Activated CD4-positive, alpha-beta T cell treated with anti-CD3 and anti-CD28 coated beads, Interleukin-2, Interleukin-6, amounts not matched to agents 100 ng/mL and 50 ng/mL, durations not matched to agents 16 hours and 8 hours (primary cell): ENCODE results near the gene LPAR1.
"Not testable (repeated sequence)": the region's sequence is repeated elsewhere in the genome, so short reads cannot be mapped to it uniquely, and the experiment has no call there.

Experiments used
- DNase-seq: peaks from one replicate; pipeline ENCODE4 v3.0.0-alpha.2; 2020

Gene LPAR1

DNA sequence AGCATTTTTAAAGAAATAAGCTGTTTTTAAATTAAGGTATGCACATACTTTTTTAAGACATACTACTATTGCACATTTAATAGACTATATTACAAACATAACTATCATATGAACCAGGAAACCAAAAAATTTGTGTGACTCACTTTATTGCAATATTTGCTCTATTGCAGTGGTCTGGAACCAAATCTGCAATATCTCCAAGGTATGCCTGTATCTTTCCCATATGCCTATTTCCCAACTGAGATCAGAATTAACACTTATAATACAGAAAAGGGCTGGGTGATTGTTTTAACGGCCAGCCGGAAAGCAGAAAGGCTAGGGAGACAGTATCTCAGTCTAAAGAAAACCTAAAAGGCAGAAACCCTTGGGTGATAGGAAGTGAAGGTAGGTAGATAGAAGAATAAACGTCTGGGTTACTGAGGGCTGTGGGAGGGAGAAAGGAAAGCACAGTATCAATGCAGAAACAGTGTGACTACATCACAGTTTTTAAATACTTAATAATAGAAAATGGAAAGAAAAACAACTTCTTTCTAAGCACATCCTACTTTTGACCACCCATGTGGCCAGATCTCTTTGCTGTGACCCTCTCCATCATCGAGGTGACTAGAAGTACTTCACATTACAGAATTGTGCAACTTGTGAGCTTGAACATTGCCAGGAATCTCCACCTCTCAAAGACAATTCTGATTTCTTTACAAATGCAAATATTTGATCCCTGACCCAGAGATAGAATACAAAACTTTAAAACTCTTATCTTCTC lies 126.4 kb downstream of the LPAR1 start:
- DNase-seq = no peak

DNA sequence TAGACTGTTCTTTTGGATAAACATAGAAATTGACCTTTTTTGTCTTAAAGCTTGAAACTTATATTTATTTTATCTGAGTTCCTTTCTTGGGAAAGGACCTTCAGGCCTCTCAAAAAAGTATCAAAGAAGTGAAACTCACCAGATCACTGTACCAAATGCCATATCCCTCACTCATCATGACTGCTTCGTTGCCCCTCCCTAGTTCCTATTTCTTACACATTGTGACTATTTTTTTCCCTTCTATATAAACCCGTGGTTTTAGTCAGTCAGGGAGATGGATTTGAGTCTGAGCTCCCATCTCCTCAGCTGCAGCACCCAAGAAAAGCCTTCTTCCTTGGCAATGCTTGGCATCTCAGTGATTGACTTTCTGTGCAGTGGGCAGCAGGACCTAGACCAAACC lies 129.4 kb downstream of the LPAR1 start:
- DNase-seq = no peak

DNA sequence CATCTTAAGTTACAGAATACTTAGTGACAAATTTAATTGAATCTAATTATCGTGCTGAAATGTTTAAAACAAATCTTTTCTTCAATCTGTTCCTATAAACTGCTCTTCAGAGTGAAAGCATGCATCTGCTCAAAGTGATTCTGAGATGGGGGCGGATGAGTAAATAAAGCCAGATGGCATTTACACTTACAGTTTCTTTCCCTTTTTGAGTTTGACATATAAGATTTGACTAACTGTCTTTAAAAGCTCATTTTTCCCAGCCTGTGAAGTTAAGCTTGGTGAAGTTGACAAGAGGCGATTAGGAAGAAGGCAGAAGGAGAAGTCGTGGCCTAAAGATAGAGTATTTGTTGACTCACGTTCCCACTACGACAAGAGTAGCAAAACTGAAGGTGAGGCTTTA lies 137.4 kb downstream of the LPAR1 start:
- DNase-seq = no peak

DNA sequence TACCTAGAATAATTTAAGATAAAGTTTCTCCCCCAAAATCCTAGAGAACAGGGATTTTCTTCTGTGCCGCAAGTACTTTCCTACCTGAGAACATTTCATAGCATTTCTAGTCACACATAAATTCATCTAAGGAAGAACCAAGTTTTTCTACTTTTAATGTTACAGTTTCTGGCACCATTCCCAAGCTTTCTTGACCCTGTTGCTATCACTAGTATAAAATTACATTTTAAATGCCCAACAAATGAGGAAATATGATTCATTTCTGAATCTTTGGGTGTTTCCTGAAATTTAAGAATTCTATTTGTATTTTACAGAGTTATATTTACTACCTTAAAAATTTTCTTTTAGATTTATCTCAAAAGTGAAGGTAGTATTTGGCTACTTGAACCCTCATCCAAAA lies 137.8 kb downstream of the LPAR1 start:
- DNase-seq = no peak

DNA sequence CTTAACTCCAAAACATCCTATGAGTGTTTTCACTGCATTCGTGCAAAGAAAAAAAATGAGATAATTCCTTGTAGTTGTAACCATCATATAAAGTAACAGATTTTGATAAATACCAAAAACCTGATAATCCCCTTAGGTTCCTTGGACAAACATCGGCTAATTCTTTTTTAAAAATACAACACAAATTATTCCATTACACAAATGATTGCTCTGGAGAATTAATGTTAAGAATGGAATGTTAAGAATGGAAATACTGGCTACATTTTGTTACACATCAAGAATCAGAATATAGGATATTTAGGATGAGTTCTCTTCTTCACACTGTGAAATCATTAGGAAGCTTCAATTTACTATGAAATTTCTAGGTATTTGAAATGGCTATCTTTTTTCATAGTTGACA lies 139.4 kb downstream of the LPAR1 start:
- no peak for DNase-seq

DNA sequence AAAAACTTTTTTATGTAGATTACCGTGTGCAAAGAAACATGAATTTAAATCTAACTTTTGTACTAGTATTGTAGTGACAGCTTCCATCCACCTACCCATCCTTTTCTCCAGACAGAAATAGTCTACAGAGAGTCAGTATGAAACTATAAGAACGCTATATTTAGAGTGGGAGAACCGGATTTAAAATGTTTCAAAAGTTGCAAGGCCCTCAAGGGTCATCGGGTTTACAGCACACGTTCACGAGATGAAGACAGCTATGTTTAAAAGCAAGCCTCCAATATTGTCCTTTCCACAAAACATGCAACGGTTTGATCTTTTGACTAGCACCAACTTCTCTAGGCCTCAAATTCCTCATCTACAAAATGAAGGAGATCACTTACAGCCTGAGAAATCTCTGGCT lies 139.9 kb downstream of the LPAR1 start:
- DNase-seq = no peak

DNA sequence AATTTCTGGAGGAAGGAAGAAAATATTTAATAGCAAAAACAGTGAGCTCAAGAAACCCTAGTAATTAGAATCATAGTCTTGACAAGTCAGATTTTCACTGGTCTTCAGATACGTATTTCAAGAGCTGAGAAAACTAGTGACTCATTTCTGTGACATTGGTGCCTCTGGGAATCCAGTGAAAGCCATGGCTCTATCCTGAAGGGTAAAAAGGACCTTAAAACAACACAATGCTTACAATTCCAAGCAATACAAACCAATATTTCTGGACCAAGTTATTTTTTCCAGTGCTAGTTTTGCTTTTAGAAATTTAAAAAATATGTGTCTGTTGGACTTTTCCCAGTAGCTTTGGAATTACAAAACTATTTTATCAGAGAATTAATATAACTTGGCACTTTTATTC lies 140.3 kb downstream of the LPAR1 start:
- DNase-seq = no peak

DNA sequence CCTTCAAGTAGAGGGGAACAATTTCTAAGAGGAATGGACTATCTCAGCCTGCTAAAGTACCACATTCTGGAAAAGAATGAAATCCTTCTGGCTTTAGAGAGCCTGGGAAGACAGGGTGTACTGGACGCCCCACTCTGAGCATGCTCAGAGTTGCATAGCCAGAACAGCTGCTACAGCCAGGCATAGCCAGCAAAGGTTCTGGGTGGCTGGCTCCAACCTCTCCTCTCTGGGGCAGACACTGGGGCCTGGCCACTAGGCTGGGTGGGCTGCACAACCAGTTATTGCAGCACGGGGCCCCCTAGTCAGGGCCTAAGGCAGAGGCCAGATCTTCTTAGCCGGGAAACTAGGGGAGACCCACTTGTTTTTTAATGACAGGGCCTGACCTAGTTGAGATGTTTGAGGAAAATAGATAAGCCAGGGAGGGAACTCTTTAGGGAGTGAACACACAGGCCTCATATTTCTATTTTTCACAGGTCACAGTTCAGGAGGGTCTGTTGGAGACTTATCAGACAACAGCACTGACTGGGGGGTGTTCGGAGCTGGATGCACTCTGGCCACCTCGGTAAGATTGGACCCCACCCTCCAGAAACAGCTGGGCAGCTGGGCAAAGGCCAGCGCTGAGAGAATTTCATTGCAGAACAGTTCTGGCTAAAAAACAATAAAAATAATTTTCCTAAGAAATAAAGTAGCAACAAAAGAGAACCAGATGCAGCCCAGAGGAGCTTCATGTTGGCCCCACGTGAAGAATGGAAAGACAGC lies 142.9 kb downstream of the LPAR1 start:
- no peak for DNase-seq

DNA sequence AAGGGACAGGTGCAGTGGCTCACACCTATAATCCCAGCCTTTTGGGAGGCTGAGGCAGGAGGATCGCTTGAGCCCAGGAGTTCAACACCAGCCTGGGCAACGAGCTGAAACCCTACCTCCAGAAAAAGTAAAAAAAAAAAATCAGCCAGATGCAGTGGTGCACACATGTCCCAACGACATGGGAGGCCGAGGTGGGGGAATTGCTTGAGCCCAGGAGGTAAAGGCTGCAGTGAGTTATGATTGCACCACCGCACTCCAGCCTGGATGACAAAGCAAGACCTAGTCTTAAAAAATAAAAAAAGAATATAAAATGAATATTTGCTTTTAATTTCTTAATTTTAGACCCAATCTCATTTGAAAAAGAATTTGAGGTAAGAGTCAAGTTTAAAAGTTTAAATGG lies 143.5 kb downstream of the LPAR1 start:
- no peak for DNase-seq

DNA sequence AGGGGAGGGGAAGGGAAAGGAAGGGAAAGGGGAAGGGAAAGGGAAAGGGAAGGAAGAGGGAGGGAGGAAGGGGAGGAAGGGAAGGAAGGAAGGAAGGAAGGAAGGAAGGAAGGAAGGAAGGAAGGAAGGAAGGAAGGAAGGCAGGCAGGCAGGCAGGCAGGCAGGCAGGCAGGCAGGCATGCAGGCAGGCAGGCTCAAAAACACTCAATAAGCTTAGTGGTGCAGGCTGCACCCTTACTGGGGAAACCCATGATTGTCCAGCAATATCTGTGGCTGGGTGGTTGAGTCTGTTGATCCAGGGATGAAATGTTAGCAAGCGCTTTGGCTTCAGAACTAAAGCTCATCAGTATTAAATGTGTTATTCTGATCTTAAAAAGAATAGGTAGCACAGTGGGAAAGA lies 145.6 kb downstream of the LPAR1 start:
- DNase-seq = no peak

DNA sequence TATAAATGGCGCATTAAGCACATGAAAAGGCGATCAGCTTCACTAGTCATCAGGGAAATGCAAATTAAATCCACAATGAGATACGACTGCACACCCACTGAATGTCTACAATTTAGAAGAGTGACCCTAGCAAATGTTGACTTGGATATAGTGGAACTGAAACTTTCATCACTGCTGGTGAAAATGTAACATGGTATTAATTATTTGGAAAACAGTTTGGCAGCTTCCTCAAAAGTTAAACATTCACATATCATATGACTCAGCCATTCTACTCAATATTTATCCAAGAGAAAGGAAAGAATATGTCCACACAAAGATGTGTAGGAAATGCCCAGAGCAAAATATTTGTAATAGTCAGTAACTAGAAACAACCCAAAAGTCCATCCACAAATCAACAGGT lies 146.5 kb downstream of the LPAR1 start:
- DNase-seq = no peak

DNA sequence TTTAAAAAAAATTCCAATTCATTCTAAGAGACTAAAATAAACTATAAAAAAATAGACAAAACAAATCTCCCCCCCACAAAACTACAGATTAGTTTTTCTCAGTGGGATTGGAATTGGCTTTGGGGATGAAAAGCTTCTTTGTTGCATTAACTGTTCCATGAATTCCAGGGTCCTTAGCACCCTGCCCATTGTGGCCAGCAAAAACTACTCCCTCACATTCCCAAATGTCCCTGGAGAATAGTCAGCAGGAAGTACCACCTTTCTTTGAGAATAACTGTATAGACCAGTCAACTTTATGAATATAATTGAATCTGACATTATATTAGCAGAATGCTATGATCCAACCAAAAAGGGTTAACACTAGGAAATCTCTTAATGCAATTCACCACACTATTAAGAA lies 147.9 kb downstream of the LPAR1 start:
- no peak for DNase-seq

DNA sequence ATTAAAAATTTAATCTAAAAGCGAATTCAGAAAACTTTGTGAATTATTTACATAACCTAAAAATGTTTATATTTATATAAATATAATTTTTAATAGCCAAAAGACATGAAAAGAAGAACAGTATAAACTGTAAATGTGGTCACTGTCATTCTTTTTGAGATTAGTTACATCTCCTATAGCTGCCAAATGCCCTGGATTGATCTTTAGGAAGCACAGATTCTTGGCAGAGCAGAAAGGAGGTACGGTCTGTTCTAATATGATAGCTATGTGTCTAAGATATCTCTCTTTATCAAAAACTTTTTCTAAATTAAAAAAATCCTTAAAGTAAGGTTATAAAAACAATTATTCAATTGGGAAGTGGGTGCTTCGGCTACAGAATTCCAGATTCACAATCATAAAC lies 151.0 kb downstream of the LPAR1 start:
- no peak for DNase-seq

DNA sequence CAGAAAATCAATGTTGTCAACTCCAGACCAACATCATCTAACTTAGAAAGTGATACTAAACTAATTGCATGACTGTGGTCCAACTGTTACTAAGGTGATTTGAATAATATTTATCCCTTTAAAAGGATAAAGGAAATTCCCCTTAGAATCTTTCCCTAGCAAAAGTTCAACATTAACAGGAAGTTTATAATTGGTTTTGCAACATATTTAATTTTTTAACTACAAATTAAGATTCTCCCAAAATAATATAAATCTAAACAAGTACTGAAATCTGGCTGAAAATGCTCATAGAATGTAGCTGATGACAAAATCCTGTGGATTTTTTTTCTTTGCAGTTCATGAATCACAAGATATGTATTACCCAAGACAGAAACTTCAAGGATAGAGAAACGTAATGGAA lies 151.4 kb downstream of the LPAR1 start:
- no peak for DNase-seq

DNA sequence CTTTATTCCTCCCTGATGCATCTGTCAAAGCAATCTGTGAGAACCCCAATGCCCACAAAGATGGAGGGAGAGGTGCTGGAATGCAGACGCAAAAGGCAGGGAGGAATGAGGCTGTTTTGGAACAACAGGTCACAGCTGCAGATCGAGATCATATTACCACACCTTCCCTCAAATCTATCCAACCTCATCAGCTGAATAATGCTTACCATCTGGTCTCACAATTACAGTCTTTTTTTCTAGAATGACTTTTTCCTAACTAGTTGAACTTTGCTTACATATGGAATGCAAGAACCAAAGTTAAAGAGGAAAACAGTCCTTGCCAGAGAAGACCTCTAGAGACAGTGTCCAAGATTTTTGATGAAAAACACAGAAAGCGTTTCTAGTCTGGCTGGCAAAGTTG lies 158.1 kb downstream of the LPAR1 start:
- no peak for DNase-seq

DNA sequence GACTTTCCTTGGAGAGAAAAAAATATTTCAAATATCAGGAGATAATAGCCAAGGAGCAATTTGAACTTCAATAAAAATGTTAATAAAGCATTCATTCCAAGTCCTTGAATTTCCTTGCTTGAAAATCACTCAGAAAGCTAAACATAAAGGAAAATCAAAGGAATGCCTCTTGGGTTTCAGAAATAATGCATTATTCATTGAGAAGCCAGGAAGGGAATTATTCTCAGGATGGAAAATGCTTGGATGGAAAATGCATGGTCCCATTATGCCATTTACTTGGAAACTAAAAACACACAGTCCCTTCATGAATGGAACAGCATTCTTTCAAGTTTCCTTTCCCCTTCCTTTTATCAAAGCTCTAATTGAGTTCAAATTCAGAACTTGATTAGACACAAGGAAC lies 160.9 kb downstream of the LPAR1 start:
- DNase-seq = no peak

DNA sequence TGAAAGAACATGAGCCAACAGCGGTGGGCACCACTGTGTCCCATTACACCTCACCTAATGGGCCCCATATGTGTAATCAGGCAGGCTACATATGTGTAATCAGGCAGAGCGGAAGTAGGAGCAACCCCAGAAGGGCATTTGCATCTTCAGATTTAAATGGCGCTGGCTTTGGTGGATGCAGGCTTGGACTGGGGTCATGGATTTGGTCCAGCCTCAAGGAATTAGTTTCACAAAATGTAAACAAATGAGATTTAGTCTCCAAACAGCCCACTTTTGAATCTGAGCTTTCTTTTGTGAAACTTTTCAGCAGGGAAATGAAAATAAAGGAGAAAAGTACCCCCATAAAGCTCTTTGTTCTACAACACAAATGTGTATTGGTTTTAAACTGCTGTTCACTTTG lies 161.3 kb downstream of the LPAR1 start:
- no peak for DNase-seq

DNA sequence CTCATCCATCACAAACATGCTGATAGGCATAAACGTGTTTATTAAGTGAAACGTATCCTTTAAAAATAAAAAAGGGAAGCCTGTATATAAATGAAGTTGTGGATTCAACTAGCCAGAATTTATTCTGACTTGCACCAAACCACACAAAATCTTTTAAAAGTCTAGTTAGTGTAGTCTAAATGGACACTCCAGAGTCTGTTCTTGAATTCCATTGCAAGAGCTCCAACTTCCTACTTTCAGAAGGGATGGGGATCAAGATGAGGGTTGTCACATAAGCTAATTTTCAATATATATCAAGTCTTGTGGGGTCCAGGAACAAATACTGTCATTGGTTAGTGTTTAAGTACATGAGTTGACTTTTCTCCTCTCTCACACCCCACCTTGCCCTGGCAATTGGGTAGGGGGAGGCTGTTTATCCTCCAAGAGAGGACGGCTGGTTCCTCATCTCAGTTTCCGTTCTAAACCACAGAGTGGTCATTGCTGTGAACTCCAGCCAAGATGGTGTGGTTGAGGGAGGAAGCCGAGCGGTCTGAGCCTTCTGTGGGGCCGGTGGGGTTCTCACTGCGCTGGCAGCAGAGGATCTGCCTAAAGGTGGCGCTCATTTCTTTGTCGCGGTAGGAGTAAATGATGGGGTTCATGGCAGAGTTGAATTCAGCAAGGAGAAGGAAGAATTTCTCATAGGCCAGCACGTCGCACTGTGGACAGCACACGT lies 163.2 kb downstream of the LPAR1 start:
- peak; percentile 12 for DNase-seq

DNA sequence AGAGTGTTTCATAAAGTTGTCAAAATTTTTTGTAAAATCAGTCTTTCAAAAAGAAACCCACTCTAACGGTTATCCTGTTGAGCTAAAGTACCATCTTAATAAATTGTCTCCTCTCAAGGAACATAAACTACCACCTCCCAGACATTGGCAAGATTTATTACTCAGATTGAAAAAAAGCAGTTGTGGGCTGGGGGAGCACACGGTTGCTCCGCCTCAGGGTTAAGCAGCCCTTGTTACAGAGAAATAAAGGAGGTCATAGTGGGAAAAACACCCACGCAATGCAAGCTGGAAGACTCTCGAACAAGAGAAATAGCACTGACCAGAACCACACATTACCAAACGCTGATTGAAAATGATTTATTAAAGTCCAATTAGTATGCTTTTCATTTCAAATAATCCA lies 165.3 kb downstream of the LPAR1 start:
- no peak for DNase-seq

DNA sequence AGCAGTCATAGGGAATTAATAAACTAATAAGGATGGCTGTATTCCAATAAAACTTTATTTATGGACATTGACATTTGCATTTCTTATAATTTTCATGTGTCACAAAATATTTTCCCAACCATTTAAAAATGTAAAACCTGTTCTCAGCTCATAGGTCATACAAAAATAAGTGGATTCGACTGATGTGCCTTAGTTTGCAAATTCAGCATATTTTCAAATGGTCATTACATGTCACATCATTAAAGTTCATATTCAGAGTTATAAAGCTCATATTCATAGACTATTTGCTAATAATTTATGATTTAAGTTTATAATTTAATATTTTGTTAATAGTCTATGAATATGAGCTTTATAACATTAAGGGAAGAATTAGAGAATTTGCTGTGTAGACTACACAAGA lies 166.5 kb downstream of the LPAR1 start:
- DNase-seq = no peak

DNA sequence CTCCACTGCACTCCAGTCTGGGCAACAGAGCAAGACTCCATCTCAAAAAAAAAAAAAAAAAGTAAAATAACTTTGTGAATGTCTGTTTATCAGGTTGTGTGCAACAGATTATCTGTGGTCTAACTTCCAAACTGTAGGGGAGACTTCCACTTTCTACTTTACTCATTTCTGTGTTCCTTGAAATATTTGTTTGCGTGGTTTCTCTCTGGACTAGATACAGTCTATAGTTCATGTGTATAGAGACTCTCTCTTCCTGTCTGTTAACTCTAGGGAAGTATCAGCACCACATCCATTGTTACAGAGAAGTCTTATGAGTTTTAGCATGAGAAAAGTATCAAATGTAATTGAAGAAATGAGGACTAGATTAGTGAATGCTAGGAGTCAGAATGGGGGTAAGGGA lies 168.3 kb downstream of the LPAR1 start:
- no peak for DNase-seq

DNA sequence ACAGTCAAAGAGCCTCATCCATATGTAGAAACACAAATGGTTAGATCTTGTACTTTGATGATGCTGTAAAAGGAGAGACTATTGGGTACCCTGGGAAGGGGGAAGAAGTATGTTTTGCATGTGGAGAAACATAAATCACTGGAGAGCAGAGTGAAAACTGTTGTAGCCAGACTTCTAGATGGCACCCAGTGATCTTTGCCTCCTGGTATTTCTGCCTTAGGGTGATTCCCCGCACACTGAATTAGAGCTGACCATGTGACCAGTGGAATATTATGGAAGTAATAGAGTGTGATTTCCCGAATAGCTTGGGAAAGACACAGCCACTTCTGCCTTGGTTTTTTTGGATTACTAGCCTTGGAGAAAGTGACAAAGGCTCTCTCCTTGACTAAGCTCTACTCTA lies 174.3 kb downstream of the LPAR1 start:
- DNase-seq = no peak

DNA sequence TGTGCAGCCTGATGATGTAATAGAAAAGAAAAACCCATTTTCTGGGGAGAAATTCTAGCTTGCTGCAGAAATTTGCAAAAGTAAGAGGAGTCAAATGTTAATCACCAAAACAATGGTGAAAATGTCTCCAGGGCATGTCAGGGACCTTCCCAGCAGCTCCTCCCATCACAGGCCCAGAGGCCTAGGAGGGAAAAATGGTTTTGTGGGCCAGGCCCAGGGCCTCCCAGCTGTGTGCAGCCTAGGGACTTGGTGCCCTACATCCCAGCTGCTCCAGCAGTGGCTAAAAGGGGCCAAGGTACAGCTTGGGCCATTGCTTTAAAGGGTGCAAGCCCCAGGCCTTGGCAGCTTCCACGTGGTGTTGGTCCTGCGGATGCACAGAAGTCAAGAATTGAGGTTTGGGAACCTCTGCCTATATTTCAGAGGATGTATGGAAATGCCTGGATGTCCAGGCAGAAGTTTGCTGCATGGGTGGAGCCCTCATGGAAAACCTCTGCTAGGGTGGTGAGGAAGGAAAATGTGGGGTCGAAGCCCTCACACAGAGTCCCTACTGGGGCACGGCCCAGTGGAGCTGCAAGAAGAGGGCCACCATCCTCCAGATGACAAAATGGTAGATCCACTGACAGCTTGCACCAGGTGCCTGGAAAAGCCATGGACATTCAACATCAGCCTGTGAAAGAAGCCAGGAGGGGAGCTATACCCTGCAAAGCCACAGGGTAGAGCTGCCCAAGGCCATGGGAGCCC lies 176.7 kb downstream of the LPAR1 start:
- DNase-seq = not testable (repeated sequence)
